Tibial nerve (tissue), 3 donors: ENCODE data around the gene OR5H2.

Experiments used
- EP300 ChIP-seq, 2 donors: sonication (generic); formaldehyde crosslinking; IDR thresholded peaks; one replicate each; pipeline ENCODE4 v1.6.1; 2017; ENCODE audit warnings: antibody characterized with exemption in 2 of 2, mild to moderate bottlenecking in 1 of 2
- POLR2A ChIP-seq, 2 donors: fragments of 450-650 bp; IDR thresholded peaks; one replicate each; pipeline ENCODE4 v1.6.1; 2017; ENCODE audit warnings: antibody characterized with exemption in 2 of 2, mild to moderate bottlenecking in 2 of 2, moderate library complexity in 2 of 2

DNA sequence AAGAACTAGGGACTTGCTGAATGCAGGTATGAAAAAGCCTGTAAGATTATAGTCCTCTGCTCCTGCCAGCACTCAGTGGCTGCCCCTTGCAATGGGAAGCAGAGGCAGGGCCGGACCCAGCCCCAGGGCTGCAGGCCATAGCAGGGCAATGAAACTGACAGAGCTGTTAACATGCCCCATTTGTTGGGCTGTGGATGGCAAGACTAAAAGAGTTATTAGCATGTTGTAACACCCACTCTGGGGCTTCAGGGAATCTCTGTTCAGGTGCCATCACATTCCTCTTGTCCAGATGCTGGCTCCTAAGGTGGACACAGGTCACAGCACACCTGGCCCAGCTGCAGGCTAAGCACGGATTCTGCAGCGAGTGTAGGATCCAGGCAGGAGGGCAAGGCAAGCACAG lies 7.4 kb upstream of the OR5H2 start:
- TF ChIP-seq POLR2A (IDR thresholded peaks at IDR 0.05): no peak
- TF ChIP-seq EP300 (IDR thresholded peaks at IDR 0.05): no peak
